T-helper 1 cell treated with Interleukin-12 subunit alpha and Interleukin-12 subunit beta and Interleukin-4 antibody, amounts not matched to agents 30 μg/mL and 1 μg/mL, for 36 hours (primary cell): ENCODE measurements around the gene GLS.
A peak's percentile ranks its signal among the peaks of the same experiment; 100 is the strongest.

ENCODE experiments used
- H3K27ac Mint-ChIP-seq: one replicate; pipeline ENCODE4 v1.8.0; 2021; ENCODE audit warnings: mild to moderate bottlenecking, mixed read lengths
- H3K27me3 Mint-ChIP-seq: one replicate; pipeline ENCODE4 v1.8.0; 2021; ENCODE audit warnings: low read depth, mixed read lengths
- H3K36me3 Mint-ChIP-seq: one replicate; pipeline ENCODE4 v1.8.0; 2021; ENCODE audit warnings: low read depth, mixed read lengths
- H3K4me1 Mint-ChIP-seq: one replicate; pipeline ENCODE4 v1.8.0; 2021; ENCODE audit warnings: low read depth, mixed read lengths
- H3K4me3 Mint-ChIP-seq: one replicate; pipeline ENCODE4 v1.8.0; 2021; ENCODE audit warnings: mild to moderate bottlenecking, moderate library complexity, mixed read lengths
- H3K9me3 Mint-ChIP-seq: one replicate; pipeline ENCODE4 v1.8.0; 2021; ENCODE audit warnings: mixed read lengths

The GLS gene

GRCh38 chr2:190887089-190887488 is 6.5 kb downstream of the GLS start:
- Mint-ChIP-seq H3K9me3 (no peaks in the 10 kb centered on the region), H3K4me3 (no peak overlapping the region), H3K4me1 (peaks cover 49% of the 10 kb centered on the region), H3K27ac (no peak overlapping the region), H3K36me3 (peaks cover 27% of the 10 kb centered on the region), H3K27me3 (no peaks in the 10 kb centered on the region)

GRCh38 chr2:190888449-190888848 is 7.8 kb downstream of the GLS start:
- H3K36me3 Mint-ChIP-seq, result peaks cover 22% of the 10 kb centered on the region
- H3K4me3 Mint-ChIP-seq, result peak overlapping the region; percentile 11
- H3K27me3 Mint-ChIP-seq, result no peaks in the 10 kb centered on the region
- H3K27ac Mint-ChIP-seq, result peak overlapping the region; percentile 53
- peaks cover 47% of the 10 kb centered on the region for H3K4me1 Mint-ChIP-seq
- H3K9me3 Mint-ChIP-seq, result no peaks in the 10 kb centered on the region

GRCh38 chr2:190889175-190889943 is 8.7 kb downstream of the GLS start:
- no peak overlapping the region for H3K4me3 Mint-ChIP-seq
- H3K27ac Mint-ChIP-seq, result no peak overlapping the region
- no peaks in the 10 kb centered on the region for H3K9me3 Mint-ChIP-seq
- H3K27me3 Mint-ChIP-seq, result no peaks in the 10 kb centered on the region
- H3K36me3 Mint-ChIP-seq, result peaks cover 17% of the 10 kb centered on the region
- peaks cover 45% of the 10 kb centered on the region for H3K4me1 Mint-ChIP-seq

- peaks cover 42% of the 10 kb centered on the region for H3K4me1 Mint-ChIP-seq
- peaks cover 15% of the 10 kb centered on the region for H3K36me3 Mint-ChIP-seq
- peak overlapping the region; percentile 47 for H3K27ac Mint-ChIP-seq
- peak overlapping the region; percentile 6 for H3K4me3 Mint-ChIP-seq
- H3K9me3 Mint-ChIP-seq, result no peaks in the 10 kb centered on the region
- H3K27me3 Mint-ChIP-seq, result no peaks in the 10 kb centered on the region
Measured at GRCh38 chr2:190891372-190891771, 10.8 kb downstream of the GLS start.

GRCh38 chr2:190891889-190892288 is 11.3 kb downstream of the GLS start:
- Mint-ChIP-seq H3K36me3 (peaks cover 20% of the 10 kb centered on the region), H3K27ac (no peak overlapping the region)

GRCh38 chr2:190893157-190893556 is 12.5 kb downstream of the GLS start:
- peaks cover 38% of the 10 kb centered on the region for H3K4me1 Mint-ChIP-seq
- H3K27ac Mint-ChIP-seq, result no peak overlapping the region
- H3K36me3 Mint-ChIP-seq, result peaks cover 21% of the 10 kb centered on the region

More at GRCh38 chr2:190891889-190892288, 11.3 kb downstream of the GLS start:
- no peak overlapping the region for H3K4me3 Mint-ChIP-seq
- peaks cover 47% of the 10 kb centered on the region for H3K4me1 Mint-ChIP-seq
- no peaks in the 10 kb centered on the region for H3K9me3 Mint-ChIP-seq
- no peaks in the 10 kb centered on the region for H3K27me3 Mint-ChIP-seq

GRCh38 chr2:190896477-190896876 is 15.9 kb downstream of the GLS start:
- H3K4me1 Mint-ChIP-seq, result peaks cover 21% of the 10 kb centered on the region
- H3K27me3 Mint-ChIP-seq, result no peaks in the 10 kb centered on the region
- H3K4me3 Mint-ChIP-seq, result no peak overlapping the region
- no peak overlapping the region for H3K27ac Mint-ChIP-seq
- peaks cover 24% of the 10 kb centered on the region for H3K36me3 Mint-ChIP-seq
- no peaks in the 10 kb centered on the region for H3K9me3 Mint-ChIP-seq

More at GRCh38 chr2:190893157-190893556, 12.5 kb downstream of the GLS start:
- Mint-ChIP-seq H3K27me3 (no peaks in the 10 kb centered on the region), H3K4me3 (no peak overlapping the region), H3K9me3 (no peaks in the 10 kb centered on the region)

GRCh38 chr2:190903693-190904450 is 23.3 kb downstream of the GLS start:
- no peaks in the 10 kb centered on the region for H3K9me3 Mint-ChIP-seq
- H3K27ac Mint-ChIP-seq, result peak overlapping the region; percentile 2
- no peaks in the 10 kb centered on the region for H3K27me3 Mint-ChIP-seq
- peaks cover 36% of the 10 kb centered on the region for H3K36me3 Mint-ChIP-seq
- H3K4me3 Mint-ChIP-seq, result no peak overlapping the region
- H3K4me1 Mint-ChIP-seq, result peaks cover 5% of the 10 kb centered on the region

GRCh38 chr2:190904640-190905261 is 24.1 kb downstream of the GLS start:
- no peak overlapping the region for H3K4me3 Mint-ChIP-seq
- H3K27me3 Mint-ChIP-seq, result no peaks in the 10 kb centered on the region
- H3K36me3 Mint-ChIP-seq, result peaks cover 37% of the 10 kb centered on the region
- H3K4me1 Mint-ChIP-seq, result peaks cover 5% of the 10 kb centered on the region
- no peak overlapping the region for H3K27ac Mint-ChIP-seq
- H3K9me3 Mint-ChIP-seq, result no peaks in the 10 kb centered on the region

GRCh38 chr2:190908532-190908931 is 27.9 kb downstream of the GLS start:
- H3K27ac Mint-ChIP-seq, result no peak overlapping the region
- peaks cover 11% of the 10 kb centered on the region for H3K4me1 Mint-ChIP-seq
- no peaks in the 10 kb centered on the region for H3K27me3 Mint-ChIP-seq
- no peaks in the 10 kb centered on the region for H3K9me3 Mint-ChIP-seq
- peaks cover 37% of the 10 kb centered on the region for H3K36me3 Mint-ChIP-seq
- no peak overlapping the region for H3K4me3 Mint-ChIP-seq

- peaks cover 9% of the 10 kb centered on the region for H3K4me1 Mint-ChIP-seq
- H3K27me3 Mint-ChIP-seq, result no peaks in the 10 kb centered on the region
- no peak overlapping the region for H3K27ac Mint-ChIP-seq
- peaks cover 34% of the 10 kb centered on the region for H3K36me3 Mint-ChIP-seq
- no peak overlapping the region for H3K4me3 Mint-ChIP-seq
- no peaks in the 10 kb centered on the region for H3K9me3 Mint-ChIP-seq
Measured at GRCh38 chr2:190909680-190910079, 29.1 kb downstream of the GLS start.

- Mint-ChIP-seq H3K4me3 (no peak overlapping the region), H3K9me3 (no peaks in the 10 kb centered on the region), H3K36me3 (peaks cover 32% of the 10 kb centered on the region), H3K27me3 (no peaks in the 10 kb centered on the region), H3K27ac (no peak overlapping the region), H3K4me1 (peaks cover 9% of the 10 kb centered on the region)
Measured at GRCh38 chr2:190910341-190911136, 29.9 kb downstream of the GLS start.

- no peaks in the 10 kb centered on the region for H3K9me3 Mint-ChIP-seq
- H3K4me1 Mint-ChIP-seq, result peaks cover 14% of the 10 kb centered on the region
- H3K4me3 Mint-ChIP-seq, result no peak overlapping the region
- H3K27me3 Mint-ChIP-seq, result no peaks in the 10 kb centered on the region
- H3K36me3 Mint-ChIP-seq, result peaks cover 39% of the 10 kb centered on the region
- H3K27ac Mint-ChIP-seq, result no peak overlapping the region
Measured at GRCh38 chr2:190911813-190912212, 31.2 kb downstream of the GLS start.

- H3K4me1 Mint-ChIP-seq, result peaks cover 21% of the 10 kb centered on the region
- H3K27ac Mint-ChIP-seq, result no peak overlapping the region
- H3K27me3 Mint-ChIP-seq, result no peaks in the 10 kb centered on the region
- H3K4me3 Mint-ChIP-seq, result no peak overlapping the region
- peaks cover 46% of the 10 kb centered on the region for H3K36me3 Mint-ChIP-seq
- no peaks in the 10 kb centered on the region for H3K9me3 Mint-ChIP-seq
Measured at GRCh38 chr2:190912726-190913125, 32.1 kb downstream of the GLS start.
